Esophagus squamous epithelium (tissue), 4 donors: Measurements from ENCODE around the gene RBMS3.

Source experiments
- CTCF ChIP-seq, 6 experiments: fragments of 450-650 bp in 4 of 6; fragments of 200-600 bp in 2 of 6; sonication (generic) in 2 of 6; IDR thresholded peaks; one replicate each; pipeline ENCODE4 v1.5.1; 2016 to 2019; ENCODE audit warnings: antibody characterized with exemption in 6 of 6, mild to moderate bottlenecking in 4 of 6, moderate library complexity in 4 of 6
- POLR2A ChIP-seq, 4 donors: fragments of 450-650 bp; IDR thresholded peaks; one replicate each; pipeline ENCODE4 v1.6.1; 2017; ENCODE audit warnings: antibody characterized with exemption in 4 of 4, mild to moderate bottlenecking in 4 of 4, moderate library complexity in 3 of 4

- TF ChIP-seq POLR2A (IDR thresholded peaks at IDR 0.05) (no peak), CTCF (IDR thresholded peaks at IDR 0.05) (no peak)
Observed at GRCh38 chr3:29627136-29628117, 346.6 kb downstream of the RBMS3 start.
